SK-N-SH (cell line): ENCODE measurements around the gene STK11IP.

ENCODE experiments used
- FOXM1 ChIP-seq: IDR thresholded peaks from 2 replicates; pipeline ENCODE4 v1.4.0; 2012; ENCODE audit warnings: low read depth, mild to moderate bottlenecking
- IRF3 ChIP-seq: fragments of 150-350 bp; IDR thresholded peaks from 2 replicates; pipeline ENCODE4 v1.6.1; 2016; ENCODE audit warnings: mild to moderate bottlenecking, low read depth, low read length
- POLR2AphosphoS5 ChIP-seq: IDR thresholded peaks from 2 replicates; pipeline ENCODE4 v1.6.1; 2012; ENCODE audit warnings: low read depth, low read length
- TF ChIP-seq, protein P1 (sequence below): fragments of 200-600 bp; sonication (generic); IDR thresholded peaks from 2 replicates; pipeline ENCODE4 v1.6.1; 2017; ENCODE audit warnings: antibody characterized with exemption, mild to moderate bottlenecking, moderate library complexity

DNA sequence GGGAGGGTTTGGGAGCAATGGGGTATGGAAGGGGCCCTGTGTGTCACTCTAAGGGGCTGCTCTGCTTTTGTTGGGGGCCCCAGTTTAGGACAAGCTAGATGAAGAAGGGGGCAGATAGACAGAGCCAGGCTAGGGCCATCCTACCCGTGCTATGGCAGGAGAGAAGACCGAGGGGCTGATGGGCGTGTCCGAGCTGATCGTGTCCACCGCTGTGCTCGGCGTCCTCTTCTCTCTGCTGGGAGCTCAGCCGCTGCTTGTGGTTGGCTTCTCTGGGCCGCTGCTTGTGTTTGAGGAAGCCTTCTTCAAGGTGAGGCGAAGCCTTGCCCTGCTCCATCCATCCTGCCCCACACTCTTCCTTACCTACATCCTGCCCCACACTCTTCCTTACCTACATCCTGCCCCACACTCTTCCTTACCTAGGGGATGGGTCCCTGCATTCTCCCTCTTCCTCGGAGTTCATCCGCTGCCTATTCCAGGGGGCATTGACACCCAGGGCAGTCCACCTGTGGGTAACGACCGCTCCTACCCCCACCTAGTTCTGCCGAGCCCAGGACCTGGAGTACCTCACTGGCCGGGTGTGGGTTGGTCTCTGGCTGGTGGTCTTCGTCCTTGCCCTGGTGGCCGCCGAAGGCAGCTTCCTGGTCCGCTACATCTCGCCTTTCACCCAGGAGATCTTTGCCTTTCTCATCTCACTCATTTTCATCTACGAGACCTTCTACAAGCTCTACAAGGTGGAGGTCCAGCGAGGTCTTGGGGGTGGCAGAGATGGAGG lies 38.7 kb downstream of the STK11IP start:
- TF ChIP-seq POLR2AphosphoS5 (no peak), IRF3 (no peak), FOXM1 (no peak)
- TF ChIP-seq, protein P1, sequence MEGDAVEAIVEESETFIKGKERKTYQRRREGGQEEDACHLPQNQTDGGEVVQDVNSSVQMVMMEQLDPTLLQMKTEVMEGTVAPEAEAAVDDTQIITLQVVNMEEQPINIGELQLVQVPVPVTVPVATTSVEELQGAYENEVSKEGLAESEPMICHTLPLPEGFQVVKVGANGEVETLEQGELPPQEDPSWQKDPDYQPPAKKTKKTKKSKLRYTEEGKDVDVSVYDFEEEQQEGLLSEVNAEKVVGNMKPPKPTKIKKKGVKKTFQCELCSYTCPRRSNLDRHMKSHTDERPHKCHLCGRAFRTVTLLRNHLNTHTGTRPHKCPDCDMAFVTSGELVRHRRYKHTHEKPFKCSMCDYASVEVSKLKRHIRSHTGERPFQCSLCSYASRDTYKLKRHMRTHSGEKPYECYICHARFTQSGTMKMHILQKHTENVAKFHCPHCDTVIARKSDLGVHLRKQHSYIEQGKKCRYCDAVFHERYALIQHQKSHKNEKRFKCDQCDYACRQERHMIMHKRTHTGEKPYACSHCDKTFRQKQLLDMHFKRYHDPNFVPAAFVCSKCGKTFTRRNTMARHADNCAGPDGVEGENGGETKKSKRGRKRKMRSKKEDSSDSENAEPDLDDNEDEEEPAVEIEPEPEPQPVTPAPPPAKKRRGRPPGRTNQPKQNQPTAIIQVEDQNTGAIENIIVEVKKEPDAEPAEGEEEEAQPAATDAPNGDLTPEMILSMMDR: no peak
